ENCODE results near the gene PCDH1. TPM values are rescaled to one million over a fixed set of nuclear protein-coding genes. Genes with fewer than 3 reads are reported as not detected.
"Not testable (repeated sequence)": the region's sequence is repeated elsewhere in the genome, so short reads cannot be mapped to it uniquely, and the experiment has no call there.

The PCDH1 gene
- total RNA-seq, 1 donor from 2014 or later = 43.8 TPM

GRCh38 chr5:141839015-141839513 lies 39.1 kb downstream of the PCDH1 start:
- DNase-seq (ENCODE audit: low spot score) = no peak

GRCh38 chr5:141838326-141839014 lies 39.7 kb downstream of the PCDH1 start:
- no peak for DNase-seq (ENCODE audit: low spot score)

GRCh38 chr5:141835928-141836670 lies 42.1 kb downstream of the PCDH1 start:
- DNase-seq (ENCODE audit: low spot score) = no peak

GRCh38 chr5:141834331-141834730 lies 43.9 kb downstream of the PCDH1 start:
- DNase-seq (ENCODE audit: low spot score) = no peak

GRCh38 chr5:141832131-141832530 lies 46.1 kb downstream of the PCDH1 start:
- no peak for DNase-seq (ENCODE audit: low spot score)

- DNase-seq (ENCODE audit: low spot score) = no peak
Measured at GRCh38 chr5:141828162-141828561, 50.0 kb downstream of the PCDH1 start.

- DNase-seq (ENCODE audit: low spot score) = no peak
Measured at GRCh38 chr5:141826674-141827073, 51.5 kb downstream of the PCDH1 start.

GRCh38 chr5:141825791-141826560 lies 52.2 kb downstream of the PCDH1 start:
- no peak for DNase-seq (ENCODE audit: low spot score)

- DNase-seq (ENCODE audit: low spot score) = no peak
Measured at GRCh38 chr5:141825241-141825671, 53.0 kb downstream of the PCDH1 start.

GRCh38 chr5:141824717-141825116 lies 53.5 kb downstream of the PCDH1 start:
- DNase-seq (ENCODE audit: low spot score) = no peak

- DNase-seq (ENCODE audit: low spot score) = no peak
Measured at GRCh38 chr5:141823056-141823455, 55.2 kb downstream of the PCDH1 start.

GRCh38 chr5:141822144-141822543 lies 56.1 kb downstream of the PCDH1 start:
- no peak for DNase-seq (ENCODE audit: low spot score)

GRCh38 chr5:141821430-141821925 lies 56.7 kb downstream of the PCDH1 start:
- no peak for DNase-seq (ENCODE audit: low spot score)

- DNase-seq (ENCODE audit: low spot score) = not testable (repeated sequence)
Measured at GRCh38 chr5:141820686-141821085, 57.5 kb downstream of the PCDH1 start.

GRCh38 chr5:141817631-141818030 lies 60.6 kb downstream of the PCDH1 start:
- no peak for DNase-seq (ENCODE audit: low spot score)

GRCh38 chr5:141816598-141817399 lies 61.4 kb downstream of the PCDH1 start:
- DNase-seq (ENCODE audit: low spot score) = no peak

GRCh38 chr5:141815796-141816180 lies 62.4 kb downstream of the PCDH1 start:
- DNase-seq (ENCODE audit: low spot score) = no peak

GRCh38 chr5:141815051-141815795 lies 63.0 kb downstream of the PCDH1 start:
- no peak for DNase-seq (ENCODE audit: low spot score)

- no peak for DNase-seq (ENCODE audit: low spot score)
Measured at GRCh38 chr5:141814064-141814964, 63.9 kb downstream of the PCDH1 start.

Measured in mesenteric fat pad (tissue), 1 donor.